K562 (cell line): Measurements from ENCODE around the gene HRAS. TPM values are rescaled to one million over a fixed set of nuclear protein-coding genes. Genes with fewer than 3 reads are reported as not detected.

Source experiments
- CBFA2T3 ChIP-seq: fragments of 450-650 bp; IDR thresholded peaks from 2 replicates; pipeline ENCODE4 v1.6.1; 2017
- ELK1 ChIP-seq: sonication (generic); formaldehyde crosslinking; IDR thresholded peaks from 2 replicates; pipeline ENCODE4 v1.8.1; 2022; ENCODE audit warnings: missing genetic modification reagents
- EP300 ChIP-seq: IDR thresholded peaks from 2 replicates; pipeline ENCODE4 v1.6.1; 2012; ENCODE audit warnings: low read length, improper control_type of control experiment
- ESRRA ChIP-seq: fragments of 450-650 bp; IDR thresholded peaks from 2 replicates; pipeline ENCODE4 v1.6.1; 2014; ENCODE audit warnings: low read depth, mild to moderate bottlenecking, moderate library complexity, borderline replicate concordance
- MBD2 ChIP-seq: sonication (generic); IDR thresholded peaks from 2 replicates; pipeline ENCODE4 v1.6.1; 2016; ENCODE audit warnings: low read depth, borderline replicate concordance
- NCOA6 ChIP-seq: fragments of 450-650 bp; IDR thresholded peaks from 2 replicates; pipeline ENCODE4 v1.6.1; 2017; ENCODE audit warnings: mild to moderate bottlenecking
- NR2F6 ChIP-seq: fragments of 450-650 bp; formaldehyde crosslinking; IDR thresholded peaks from 2 replicates; pipeline ENCODE4 v1.4.0; 2020; ENCODE audit warnings: mild to moderate bottlenecking
- PML ChIP-seq: IDR thresholded peaks from 2 replicates; pipeline ENCODE4 v1.6.1; 2012; ENCODE audit warnings: low read length, inconsistent platforms
- PRPF4 ChIP-seq: fragments of 200-400 bp; formaldehyde crosslinking; IDR thresholded peaks from one replicate; pipeline ENCODE4 v1.6.1; 2017; ENCODE audit warnings: low read length, low read depth, mild to moderate bottlenecking; ENCODE audit not compliant: insufficient read depth, poor library complexity, severe bottlenecking
- RUNX1 ChIP-seq: sonication (generic); IDR thresholded peaks from 2 replicates; pipeline ENCODE4 v1.6.1; 2016; ENCODE audit warnings: antibody characterized with exemption, low read depth
- SRSF3 ChIP-seq: fragments of 200-400 bp; formaldehyde crosslinking; IDR thresholded peaks from 2 replicates; pipeline ENCODE4 v1.6.1; 2016; ENCODE audit warnings: mild to moderate bottlenecking, low read length, moderate library complexity; ENCODE audit not compliant: insufficient read depth
- TBL1XR1 ChIP-seq, 2 experiments: IDR thresholded peaks; 2 replicates each; pipeline ENCODE4 v1.6.1; 2012; ENCODE audit warnings: improper control_type of control experiment in 2 of 2, low read length in 2 of 2, mild to moderate bottlenecking in 1 of 2
- TEAD2 ChIP-seq: fragments of 450-650 bp; IDR thresholded peaks from 2 replicates; pipeline ENCODE4 v1.6.1; 2016; ENCODE audit warnings: missing genetic modification characterization, control low read depth, missing compliant biosample characterization
- ZBTB1 ChIP-seq: sonication (generic); formaldehyde crosslinking; IDR thresholded peaks from 2 replicates; pipeline ENCODE4 v1.8.1; 2023; ENCODE audit warnings: missing genetic modification reagents, low read depth, mild to moderate bottlenecking, borderline replicate concordance
- ZFP1 ChIP-seq: fragments of 450-650 bp; formaldehyde crosslinking; IDR thresholded peaks from 2 replicates; pipeline ENCODE4 v1.4.0; 2020; ENCODE audit warnings: mild to moderate bottlenecking, mixed read lengths
- ZFP36 ChIP-seq: fragments of 150-350 bp; IDR thresholded peaks from 2 replicates; pipeline ENCODE4 v1.6.1; 2018; ENCODE audit warnings: low read length, low read depth; ENCODE audit not compliant: partially characterized antibody
- ZNF197 ChIP-seq: fragments of 200-800 bp; sonication (Bioruptor generic); IDR thresholded peaks from 2 replicates; pipeline ENCODE4 v1.6.1; 2016; ENCODE audit warnings: low read depth, missing genetic modification characterization, missing compliant biosample characterization
- ZNF3 ChIP-seq: fragments of 250-450 bp; sonication (Bioruptor Pico); IDR thresholded peaks from 2 replicates; pipeline ENCODE4 v1.5.0; 2021; ENCODE audit warnings: mild to moderate bottlenecking, moderate library complexity
- ZNF347 ChIP-seq: fragments of 450-650 bp; formaldehyde crosslinking; IDR thresholded peaks from 2 replicates; pipeline ENCODE4 v1.4.0; 2020; ENCODE audit warnings: low read depth, mild to moderate bottlenecking, moderate library complexity
- ZNF384 ChIP-seq: IDR thresholded peaks from 2 replicates; pipeline ENCODE4 v1.6.1; 2012; ENCODE audit warnings: low read depth, low read length, improper control_type of control experiment
- ZNF586 ChIP-seq: fragments of 450-650 bp; formaldehyde crosslinking; conservative IDR thresholded peaks from 2 replicates; pipeline ENCODE4 v1.4.0; 2020; ENCODE audit warnings: mild to moderate bottlenecking, moderate library complexity
- ZNF764 ChIP-seq: fragments of 250-450 bp; sonication (Bioruptor Pico); IDR thresholded peaks from 2 replicates; pipeline ENCODE4 v1.4.0; 2020; ENCODE audit warnings: low read depth, mild to moderate bottlenecking, moderate library complexity
- polyA plus RNA-seq, 8 experiments: library from polyadenylated mRNA; depleted of rRNA in 4 of 8; stranded (reverse) in 5 of 8; unstranded in 3 of 8; fragments of >200 nt; fragmentation: Nextera tagmentation in 2 of 8; fragmentation: Illumina TruSeq in 1 of 8; extraction: Ambion mirVana in 2 of 8; extraction: Trizol in 1 of 8; gene quantifications; 2 replicates each; pipeline versions ENCODE4 v1.2.1 to v1.2.3, GENCODE V29; 2011 to 2014; ENCODE audit warnings: inconsistent platforms in 1 of 8, missing spikeins in 1 of 8
- total RNA-seq, 7 experiments: library from RNA; depleted of rRNA in 6 of 7; stranded (reverse); fragments of >200 nt in 6 of 7; fragmentation: Illumina TruSeq in 2 of 7; extraction: Trizol in 2 of 7; gene quantifications; 2 replicates each; pipeline versions ENCODE4 v1.2.1 to v1.2.3, GENCODE V29; 2011 to 2021; ENCODE audit warnings: low replicate concordance in 1 of 7
- TF ChIP-seq, protein P1 (sequence below): fragments of 450-650 bp; IDR thresholded peaks from 2 replicates; pipeline ENCODE4 v1.6.1; 2017; ENCODE audit warnings: antibody characterized with exemption, mild to moderate bottlenecking

The HRAS gene
- total and polyA plus RNA-seq, 9 of the 15 experiments (the other 6 are each of a cell fraction or from before 2014, with no cell fraction given) = 2.8 to 73.5 (median 29.6) TPM

- TF ChIP-seq ELK1 (CRISPR knock-in tag) (no peak), ZNF3 (CRISPR knock-in tag) (no peak), CBFA2T3 (no peak), TBL1XR1 (IDR thresholded peaks at IDR 0.05; ENCODE audit: low read length in 2 of 2) (no peak), ZNF764 (CRISPR knock-in tag) (0 out of 2 replicates have a peak, but pooled peaks have one; percentile 27), ZFP36 (no peak), NR2F6 (CRISPR knock-in tag) (no peak), ZNF384 (no peak), PML (no peak), ZNF197 (no peak), ZNF586 (CRISPR knock-in tag) (no peak), ZNF347 (no peak), MBD2 (peak; percentile 94), EP300 (no peak), SRSF3 (no peak), ESRRA (peak; percentile 75; the same call in 1 of the 2 replicates), RUNX1 (no peak), ZBTB1 (CRISPR knock-in tag) (peak; percentile 99), ZFP1 (CRISPR knock-in tag) (no peak), TEAD2 (tag) (no peak), NCOA6 (no peak), PRPF4 (peak; percentile 40)
- TF ChIP-seq, protein P1, sequence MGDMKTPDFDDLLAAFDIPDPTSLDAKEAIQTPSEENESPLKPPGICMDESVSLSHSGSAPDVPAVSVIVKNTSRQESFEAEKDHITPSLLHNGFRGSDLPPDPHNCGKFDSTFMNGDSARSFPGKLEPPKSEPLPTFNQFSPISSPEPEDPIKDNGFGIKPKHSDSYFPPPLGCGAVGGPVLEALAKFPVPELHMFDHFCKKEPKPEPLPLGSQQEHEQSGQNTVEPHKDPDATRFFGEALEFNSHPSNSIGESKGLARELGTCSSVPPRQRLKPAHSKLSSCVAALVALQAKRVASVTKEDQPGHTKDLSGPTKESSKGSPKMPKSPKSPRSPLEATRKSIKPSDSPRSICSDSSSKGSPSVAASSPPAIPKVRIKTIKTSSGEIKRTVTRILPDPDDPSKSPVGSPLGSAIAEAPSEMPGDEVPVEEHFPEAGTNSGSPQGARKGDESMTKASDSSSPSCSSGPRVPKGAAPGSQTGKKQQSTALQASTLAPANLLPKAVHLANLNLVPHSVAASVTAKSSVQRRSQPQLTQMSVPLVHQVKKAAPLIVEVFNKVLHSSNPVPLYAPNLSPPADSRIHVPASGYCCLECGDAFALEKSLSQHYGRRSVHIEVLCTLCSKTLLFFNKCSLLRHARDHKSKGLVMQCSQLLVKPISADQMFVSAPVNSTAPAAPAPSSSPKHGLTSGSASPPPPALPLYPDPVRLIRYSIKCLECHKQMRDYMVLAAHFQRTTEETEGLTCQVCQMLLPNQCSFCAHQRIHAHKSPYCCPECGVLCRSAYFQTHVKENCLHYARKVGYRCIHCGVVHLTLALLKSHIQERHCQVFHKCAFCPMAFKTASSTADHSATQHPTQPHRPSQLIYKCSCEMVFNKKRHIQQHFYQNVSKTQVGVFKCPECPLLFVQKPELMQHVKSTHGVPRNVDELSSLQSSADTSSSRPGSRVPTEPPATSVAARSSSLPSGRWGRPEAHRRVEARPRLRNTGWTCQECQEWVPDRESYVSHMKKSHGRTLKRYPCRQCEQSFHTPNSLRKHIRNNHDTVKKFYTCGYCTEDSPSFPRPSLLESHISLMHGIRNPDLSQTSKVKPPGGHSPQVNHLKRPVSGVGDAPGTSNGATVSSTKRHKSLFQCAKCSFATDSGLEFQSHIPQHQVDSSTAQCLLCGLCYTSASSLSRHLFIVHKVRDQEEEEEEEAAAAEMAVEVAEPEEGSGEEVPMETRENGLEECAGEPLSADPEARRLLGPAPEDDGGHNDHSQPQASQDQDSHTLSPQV = peak; percentile 32
Observed at GRCh38 chr11:560305-561147, 25.1 kb upstream of the HRAS start, which contains the start of the genes LMNTD2 and RASSF7 (continued).
